Thoracic aorta (tissue), 2 donors: ENCODE data around the gene PGM2L1. TPM values are rescaled to one million over a fixed set of nuclear protein-coding genes. Genes with fewer than 3 reads are reported as not detected.
"Not testable (repeated sequence)": the region's sequence is repeated elsewhere in the genome, so short reads cannot be mapped to it uniquely, and the experiment has no call there.

Experiments
- ATAC-seq: fragments of 150-250 bp; one replicate; pipeline ENCODE4 v1.8.0; 2017; ENCODE audit warnings: low read depth; ENCODE audit not compliant: insufficient number of reproducible peaks, low FRiP score
- DNase-seq: peaks from one replicate; pipeline ENCODE4 v3.0.0-alpha.2; 2020; ENCODE audit warnings: low spot score
- H3K27ac ChIP-seq, 2 donors: fragments of 200-600 bp; sonication (generic); 1 replicate in 1 of 2; 2 replicates in 1 of 2; pipeline ENCODE4 v1.5.1; 2016; ENCODE audit warnings: mild to moderate bottlenecking in 2 of 2, moderate library complexity in 2 of 2
- H3K27me3 ChIP-seq: fragments of 200-600 bp; sonication (generic); replicated peaks from 2 replicates; pipeline ENCODE4 v1.6.0; 2016; ENCODE audit warnings: mild to moderate bottlenecking; ENCODE audit not compliant: insufficient read depth
- H3K36me3 ChIP-seq: fragments of 200-600 bp; sonication (generic); one replicate; pipeline ENCODE4 v1.5.1; 2016
- H3K4me1 ChIP-seq, 2 donors: fragments of 200-600 bp; sonication (generic); 1 replicate in 1 of 2; 2 replicates in 1 of 2; pipeline versions ENCODE4 v1.5.1 to v1.6.0; 2016; ENCODE audit warnings: low read depth in 2 of 2, mild to moderate bottlenecking in 1 of 2; ENCODE audit not compliant: control insufficient read depth in 1 of 2
- H3K4me3 ChIP-seq: fragments of 200-600 bp; sonication (generic); 2 replicates; pipeline ENCODE4 v1.5.1; 2016; ENCODE audit warnings: mild to moderate bottlenecking
- H3K9me3 ChIP-seq: fragments of 200-600 bp; sonication (generic); 2 replicates; pipeline ENCODE4 v1.5.1; 2016
- CTCF ChIP-seq: fragments of 200-600 bp; sonication (generic); IDR thresholded peaks from one replicate; pipeline ENCODE4 v1.5.1; 2019; ENCODE audit warnings: antibody characterized with exemption
- total RNA-seq, 2 donors: library from RNA; depleted of rRNA; stranded (reverse); fragments of >200 nt; gene quantifications; one replicate each; pipeline versions ENCODE4 v1.1.0 to v1.2.3, GENCODE V29; 2016

Gene PGM2L1
- total RNA-seq, 2 donors from 2014 or later, result 8.9 to 12.4 TPM

GRCh38 chr11:74417379-74417804 lies 19.2 kb upstream of the PGM2L1 start:
- ATAC-seq, result no peak
- peaks cover 15 to 23% of the 10 kb centered on the region in 2 donors for H3K4me1 ChIP-seq
- peak overlapping the region; percentile 81 to 88 for H3K27ac ChIP-seq
- TF ChIP-seq CTCF, result no peak
- H3K4me3 ChIP-seq, result no peak overlapping the region
- no peaks in the 10 kb centered on the region for H3K36me3 ChIP-seq
- H3K9me3 ChIP-seq, result no peaks in the 10 kb centered on the region
- H3K27me3 ChIP-seq, result no peaks in the 10 kb centered on the region
- DNase-seq, result no peak

GRCh38 chr11:74416974-74417373 lies 18.7 kb upstream of the PGM2L1 start:
- ATAC-seq, H3K9me3 ChIP-seq, H3K4me3 ChIP-seq, DNase-seq, H3K27me3 ChIP-seq, H3K36me3 ChIP-seq: not testable (repeated sequence)
- peak overlapping the region in 1 of 2 donors; percentile 81 for H3K27ac ChIP-seq
- peaks cover 15 to 23% of the 10 kb centered on the region in 2 donors for H3K4me1 ChIP-seq

- Histone ChIP-seq H3K4me3 (no peak overlapping the region), H3K27ac (no peak overlapping the region), H3K36me3 (no peaks in the 10 kb centered on the region), H3K9me3 (no peaks in the 10 kb centered on the region), H3K27me3 (no peaks in the 10 kb centered on the region), H3K4me1 (peaks cover 4 to 7% of the 10 kb centered on the region in 2 donors)
- DNase-seq (no peak), ATAC-seq (no peak)
- no peak for TF ChIP-seq CTCF
These were observed 14.6 kb upstream of the PGM2L1 start for GRCh38 chr11:74412733-74413359.

- ATAC-seq (no peak), DNase-seq (no peak)
- Histone ChIP-seq H3K36me3 (no peaks in the 10 kb centered on the region), H3K27ac (no peak overlapping the region), H3K27me3 (no peaks in the 10 kb centered on the region), H3K4me3 (no peak overlapping the region), H3K4me1 (peaks cover 0 to 6% of the 10 kb centered on the region in 2 donors), H3K9me3 (no peaks in the 10 kb centered on the region)
- TF ChIP-seq CTCF, result no peak
These were observed 14.1 kb upstream of the PGM2L1 start for GRCh38 chr11:74412321-74412720.

GRCh38 chr11:74409633-74410032 lies 11.4 kb upstream of the PGM2L1 start:
- Histone ChIP-seq H3K36me3 (no peaks in the 10 kb centered on the region), H3K4me3 (no peak overlapping the region), H3K9me3 (no peaks in the 10 kb centered on the region), H3K27ac (no peak overlapping the region), H3K4me1 (peaks cover 0 to 6% of the 10 kb centered on the region in 2 donors), H3K27me3 (no peaks in the 10 kb centered on the region)
- TF ChIP-seq CTCF, result no peak
- no peak for DNase-seq
- no peak for ATAC-seq
